KOPT-K1 (cell line): ENCODE data around the gene CBFB.

Experiments
- H3K27ac ChIP-seq: fragments of 200-600 bp; sonication (generic); 2 replicates; pipeline ENCODE4 v1.5.1; 2016; ENCODE audit warnings: antibody characterized with exemption, mild to moderate bottlenecking, low read depth, low read length; ENCODE audit not compliant: poor library complexity, severe bottlenecking
- H3K36me3 ChIP-seq: fragments of 200-600 bp; sonication (generic); 2 replicates; pipeline ENCODE4 v1.5.1; 2017; ENCODE audit warnings: antibody characterized with exemption, mild to moderate bottlenecking, low read length, moderate library complexity; ENCODE audit not compliant: insufficient read depth
- H3K9me3 ChIP-seq: fragments of 200-600 bp; sonication (generic); 2 replicates; pipeline ENCODE4 v1.5.1; 2017; ENCODE audit warnings: antibody characterized with exemption, low read length, mild to moderate bottlenecking; ENCODE audit not compliant: insufficient read depth, poor library complexity, severe bottlenecking

The CBFB gene

DNA sequence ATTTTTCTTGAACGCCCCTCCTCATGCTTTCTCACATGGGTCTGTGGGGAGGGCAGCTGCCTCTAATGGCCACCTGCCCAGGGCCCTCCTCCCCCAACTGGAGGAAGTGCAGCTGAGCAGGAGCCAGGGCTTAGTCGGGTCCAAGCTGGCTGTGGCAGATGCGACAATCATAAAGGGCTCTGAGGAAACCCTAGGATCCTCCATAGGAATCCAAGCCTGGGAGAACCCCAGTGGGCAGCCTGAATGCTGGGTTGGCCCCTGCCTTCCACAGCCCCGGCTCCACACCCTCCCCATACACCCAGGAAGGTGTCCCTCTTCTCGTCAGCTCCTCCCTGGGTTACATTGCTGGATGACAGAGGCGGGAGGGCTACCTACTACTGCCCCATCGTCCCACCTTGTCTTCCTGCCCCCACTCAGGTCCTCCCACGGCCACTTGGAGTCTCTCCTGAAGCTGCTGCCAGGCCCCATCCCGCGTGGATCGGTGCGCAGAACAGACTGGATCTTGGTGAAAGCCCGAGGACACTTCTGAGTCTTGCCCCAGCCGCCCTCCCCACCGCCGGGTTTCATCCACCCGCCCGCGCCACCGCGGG is 15.6 kb upstream of the CBFB start:
- peak overlapping the region; percentile 64 for H3K27ac ChIP-seq

GRCh38 chr16:67013823-67014633 is 14.9 kb upstream of the CBFB start:
- peak overlapping the region; percentile 64 for H3K27ac ChIP-seq
- no peaks in the 10 kb centered on the region for H3K36me3 ChIP-seq
- H3K9me3 ChIP-seq: no peaks in the 10 kb centered on the region

More for the DNA sequence above, 15.6 kb upstream of the CBFB start:
- no peaks in the 10 kb centered on the region for H3K9me3 ChIP-seq
- H3K36me3 ChIP-seq: no peaks in the 10 kb centered on the region

GRCh38 chr16:67014634-67015312 is 14.2 kb upstream of the CBFB start:
- peak overlapping the region; percentile 64 for H3K27ac ChIP-seq
- H3K36me3 ChIP-seq: no peaks in the 10 kb centered on the region
- no peaks in the 10 kb centered on the region for H3K9me3 ChIP-seq

- Histone ChIP-seq H3K27ac (no peak overlapping the region), H3K9me3 (no peaks in the 10 kb centered on the region), H3K36me3 (no peaks in the 10 kb centered on the region)
These were observed 13.6 kb upstream of the CBFB start for GRCh38 chr16:67015313-67015731.

DNA sequence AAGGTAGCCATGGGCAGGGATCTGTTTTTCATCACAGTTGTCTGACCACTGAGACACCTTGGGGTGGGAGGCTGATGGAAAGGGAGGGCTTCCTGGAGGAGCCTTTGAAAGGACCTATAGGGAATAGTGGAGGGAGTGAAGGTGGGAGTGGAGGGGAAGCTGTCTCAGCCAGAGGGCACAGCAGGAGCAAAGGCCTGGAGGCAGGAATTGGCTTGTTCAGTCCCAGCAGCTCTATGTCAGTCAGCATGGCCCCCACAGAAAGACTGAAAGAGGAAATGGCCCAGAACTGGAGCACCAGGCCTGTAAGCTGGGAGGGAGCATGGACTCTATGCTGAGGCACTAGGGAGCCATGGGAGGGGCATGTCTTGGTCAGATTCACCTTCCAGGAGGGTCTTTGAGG is 12.8 kb upstream of the CBFB start:
- Histone ChIP-seq H3K27ac (no peak overlapping the region), H3K36me3 (no peaks in the 10 kb centered on the region), H3K9me3 (no peaks in the 10 kb centered on the region)

DNA sequence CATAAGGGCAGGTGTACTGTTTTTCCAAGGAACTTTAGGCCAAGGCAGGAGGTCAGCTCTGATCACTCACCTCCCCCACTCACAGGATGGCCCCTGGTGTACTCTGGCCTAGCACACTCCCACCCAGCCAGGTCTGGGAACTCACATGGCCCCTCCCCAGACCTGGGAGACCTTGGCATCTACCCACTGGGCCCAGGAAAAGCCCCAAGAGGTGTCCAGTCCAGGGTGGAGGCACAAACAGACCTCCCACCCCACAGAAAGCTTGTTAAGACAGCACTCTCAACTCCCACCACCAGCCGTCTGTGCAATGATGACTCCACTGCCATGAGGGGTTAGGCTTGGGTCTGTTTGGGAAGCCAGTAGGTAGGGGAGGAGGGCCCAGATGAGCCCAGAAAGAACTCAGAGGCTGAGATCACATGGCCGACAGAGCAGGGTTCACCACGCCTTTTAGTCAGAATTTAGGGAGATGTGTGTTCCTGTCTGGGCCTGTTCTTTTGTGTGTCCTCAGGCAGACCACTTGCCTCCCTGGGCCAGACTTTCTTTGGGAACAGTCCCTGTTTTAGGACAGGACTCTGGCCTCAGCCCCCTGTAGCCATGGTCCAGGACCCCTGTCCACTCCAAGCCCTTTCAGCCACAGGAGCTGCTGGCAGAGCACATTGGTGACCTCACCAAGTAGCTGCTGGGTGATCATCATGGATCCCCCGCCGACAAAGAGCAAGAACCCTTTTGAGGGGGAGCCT is 12.1 kb upstream of the CBFB start:
- Histone ChIP-seq H3K36me3 (no peaks in the 10 kb centered on the region), H3K27ac (no peak overlapping the region), H3K9me3 (no peaks in the 10 kb centered on the region)

DNA sequence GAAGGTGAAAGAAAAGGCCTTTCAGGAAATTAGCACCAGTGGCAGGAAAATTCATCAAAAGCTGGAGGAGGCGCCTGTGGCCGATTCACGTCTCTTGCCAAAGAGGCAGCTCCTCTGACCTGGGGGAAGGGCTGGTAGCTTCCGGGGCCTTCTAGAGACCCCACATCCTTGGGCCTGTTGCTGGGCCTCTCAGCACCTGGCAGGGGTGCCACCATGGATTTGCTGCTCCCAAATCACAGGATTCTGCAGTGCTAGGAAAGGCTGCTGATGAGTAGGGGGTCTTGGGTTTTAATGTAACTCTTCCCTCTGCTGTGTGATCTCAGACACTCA is 11.6 kb upstream of the CBFB start:
- Histone ChIP-seq H3K36me3 (no peaks in the 10 kb centered on the region), H3K9me3 (no peaks in the 10 kb centered on the region), H3K27ac (no peak overlapping the region)

- H3K36me3 ChIP-seq: no peaks in the 10 kb centered on the region
- no peak overlapping the region for H3K27ac ChIP-seq
- H3K9me3 ChIP-seq: no peaks in the 10 kb centered on the region
These were observed 11.0 kb upstream of the CBFB start for GRCh38 chr16:67017810-67018488.

DNA sequence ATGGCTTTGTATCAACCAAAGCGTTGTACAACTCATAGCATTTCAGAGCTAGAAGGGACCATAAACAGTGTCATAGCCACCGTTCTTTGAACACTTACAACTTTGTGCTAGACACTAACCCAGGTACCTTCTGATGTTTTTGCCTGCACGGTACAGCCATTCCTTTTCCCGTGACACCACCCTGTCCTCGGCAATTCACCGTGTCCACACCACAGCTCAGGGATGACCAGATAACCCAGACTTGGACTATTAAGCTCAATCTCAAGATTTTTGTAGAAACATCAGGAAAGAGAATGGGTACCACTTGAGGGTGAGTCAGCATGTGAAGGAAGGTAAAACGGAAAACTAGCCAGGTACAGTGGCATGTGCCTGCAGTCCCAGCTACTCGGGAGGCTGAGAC is 9.8 kb upstream of the CBFB start:
- Histone ChIP-seq H3K27ac (no peak overlapping the region), H3K9me3 (no peaks in the 10 kb centered on the region), H3K36me3 (no peaks in the 10 kb centered on the region)

DNA sequence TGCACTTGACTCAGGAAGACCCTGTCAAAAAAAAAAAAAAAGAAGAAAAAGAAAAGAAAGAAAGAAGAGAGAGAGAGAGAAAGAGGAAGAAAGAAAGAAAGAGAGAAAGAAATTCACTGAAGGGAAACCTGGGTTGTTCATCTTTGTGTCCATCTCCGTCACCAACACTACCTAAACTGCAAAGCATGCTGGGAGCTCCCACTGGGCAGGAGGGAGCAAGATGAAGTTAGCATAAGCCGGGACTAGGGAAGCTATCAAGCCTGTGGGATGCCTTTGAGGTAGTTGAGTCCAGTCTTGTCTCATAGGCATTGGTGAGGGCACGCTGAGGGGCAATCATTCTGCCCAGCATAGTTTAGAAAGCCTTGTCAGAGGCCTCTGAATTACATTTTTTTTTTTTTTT is 7.6 kb upstream of the CBFB start:
- no peak overlapping the region for H3K27ac ChIP-seq
- no peaks in the 10 kb centered on the region for H3K36me3 ChIP-seq

DNA sequence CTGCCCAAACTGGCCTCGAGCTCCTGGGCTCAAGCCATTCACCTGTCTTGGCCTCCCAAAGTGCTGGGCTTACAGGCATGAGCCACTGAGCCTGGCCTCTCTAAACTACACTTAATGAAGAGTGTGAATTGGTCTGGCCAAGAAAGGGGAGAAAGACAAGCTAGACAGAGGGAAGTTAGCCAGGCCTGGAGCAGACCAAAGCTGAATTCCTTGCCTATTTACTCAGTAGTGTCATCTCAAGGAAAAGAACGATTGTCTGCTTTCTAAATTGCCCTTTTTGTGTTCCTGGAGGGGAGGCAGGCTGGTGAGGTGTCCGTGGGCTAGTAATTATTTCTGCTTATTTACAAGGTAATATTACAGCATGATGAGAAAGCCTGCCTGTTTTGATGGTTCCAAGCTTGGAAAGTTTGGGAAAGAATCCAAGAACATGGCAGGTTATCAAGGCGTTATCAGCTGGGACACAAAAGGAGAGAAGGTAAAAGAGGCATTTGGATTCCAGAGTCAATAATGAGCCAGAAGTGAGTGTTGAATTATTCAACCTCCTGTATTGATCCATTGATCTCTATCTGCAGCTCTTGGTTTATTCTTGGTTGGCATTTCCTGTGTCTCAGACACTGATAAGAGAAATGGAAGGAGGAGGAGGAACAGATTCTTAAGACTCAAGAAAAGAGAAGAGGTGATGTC is 6.3 kb upstream of the CBFB start:
- Histone ChIP-seq H3K36me3 (no peaks in the 10 kb centered on the region), H3K27ac (no peak overlapping the region), H3K9me3 (no peaks in the 10 kb centered on the region)

More for the DNA sequence above, 7.6 kb upstream of the CBFB start:
- H3K9me3 ChIP-seq: no peaks in the 10 kb centered on the region

DNA sequence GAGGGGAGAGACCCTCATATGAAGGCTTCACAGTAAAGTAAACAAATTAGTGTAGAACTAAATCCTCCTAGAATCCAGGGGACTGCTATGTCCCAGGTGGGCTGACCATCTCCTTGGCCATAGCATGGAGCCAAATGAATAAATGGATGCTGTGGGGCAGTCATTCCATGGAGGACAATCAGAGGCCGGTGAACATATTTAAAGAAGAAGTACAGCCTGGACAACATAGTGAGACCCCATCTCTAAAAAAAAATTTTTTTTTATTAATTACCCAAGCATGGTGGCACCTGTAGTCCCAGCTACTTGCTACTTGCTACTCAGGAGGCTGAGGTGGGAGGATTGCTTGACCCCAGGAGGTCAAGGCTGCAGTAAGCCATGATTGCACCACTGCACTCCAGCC is 5.3 kb upstream of the CBFB start:
- Histone ChIP-seq H3K27ac (no peak overlapping the region), H3K9me3 (no peaks in the 10 kb centered on the region)

DNA sequence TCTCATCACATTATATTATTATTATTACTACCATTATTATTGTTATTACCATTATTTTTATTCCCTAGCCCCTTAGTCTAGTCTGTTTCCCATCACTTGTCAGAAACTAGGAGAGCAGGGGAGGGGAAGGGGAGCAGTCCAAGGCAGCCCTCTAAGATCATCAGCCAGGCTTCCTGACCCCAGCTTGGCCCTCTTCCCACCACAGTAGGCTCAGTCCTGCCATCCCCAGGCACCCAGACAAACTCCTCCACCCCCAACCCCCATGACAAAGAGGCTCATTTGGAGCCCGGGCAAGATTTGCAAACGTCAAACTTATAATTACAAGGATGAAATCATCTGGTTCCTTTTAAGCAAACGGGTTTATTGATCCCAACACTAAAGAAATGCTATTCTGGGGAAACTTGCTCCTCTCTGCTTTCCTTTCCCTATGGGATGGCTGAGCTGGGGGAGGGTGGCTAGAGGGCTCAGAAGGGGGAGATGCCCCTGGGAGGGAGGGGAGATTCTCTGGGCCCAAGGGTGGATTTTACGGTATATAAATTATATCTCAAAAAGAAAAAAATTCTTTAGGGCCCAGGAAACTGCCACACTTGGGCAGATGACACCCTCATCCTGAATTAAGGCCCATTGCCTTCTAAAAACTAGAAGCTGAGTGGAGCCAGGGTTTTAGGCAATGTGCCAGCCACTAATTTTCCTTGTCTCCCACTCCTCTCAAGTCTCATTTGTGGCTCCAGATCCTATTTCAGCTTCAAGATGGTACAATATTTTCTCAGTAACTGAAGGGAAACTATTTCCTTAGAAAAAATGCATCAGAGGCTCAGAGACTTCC is 4.4 kb upstream of the CBFB start:
- no peaks in the 10 kb centered on the region for H3K9me3 ChIP-seq
- H3K27ac ChIP-seq: no peak overlapping the region
- H3K36me3 ChIP-seq: no peaks in the 10 kb centered on the region

More for the DNA sequence above, 5.3 kb upstream of the CBFB start:
- H3K36me3 ChIP-seq: no peaks in the 10 kb centered on the region

GRCh38 chr16:67025210-67025550 is 3.8 kb upstream of the CBFB start:
- Histone ChIP-seq H3K9me3 (no peaks in the 10 kb centered on the region), H3K36me3 (no peaks in the 10 kb centered on the region), H3K27ac (no peak overlapping the region)
